Activated CD8-positive, alpha-beta T cell treated with anti-CD3 and anti-CD28 coated beads, Interleukin-2, amount 10 ng/mL, durations not matched to agents 7 days and 5 days (primary cell): ENCODE measurements around the gene PHF19. TPM values are rescaled to one million over a fixed set of nuclear protein-coding genes. Genes with fewer than 3 reads are reported as not detected.
A peak's percentile ranks its signal among the peaks of the same experiment; 100 is the strongest.

Source experiments
- ATAC-seq: fragments of 150-1000 bp; cut with Tn5 transposase; one replicate; pipeline ENCODE4 v1.10.0; 2021; ENCODE audit warnings: moderate library complexity
- CTCF ChIA-PET: fragments of 350-600 bp; sonication (Branson Sonifier 250); formaldehyde crosslinking; loops from one replicate; lab custom pipeline; 2021; ENCODE audit warnings: antibody characterized with exemption; lab: Charles Lee
- POLR2A ChIA-PET: fragments of 350-600 bp; sonication (Branson Sonifier 250); formaldehyde crosslinking; loops from one replicate; lab custom pipeline; 2021; ENCODE audit warnings: antibody characterized with exemption; lab: Charles Lee
- DNase-seq: peaks from one replicate; pipeline ENCODE4 v3.0.0-alpha.2; 2020
- H3K27ac Mint-ChIP-seq: one replicate; pipeline ENCODE4 v1.8.0; 2021; ENCODE audit warnings: mild to moderate bottlenecking, mixed read lengths
- H3K27me3 Mint-ChIP-seq: one replicate; pipeline ENCODE4 v1.8.0; 2021; ENCODE audit warnings: low read depth, mixed read lengths
- H3K36me3 Mint-ChIP-seq: one replicate; pipeline ENCODE4 v1.8.0; 2021; ENCODE audit warnings: low read depth, mixed read lengths
- H3K4me1 Mint-ChIP-seq: one replicate; pipeline ENCODE4 v1.8.0; 2021; ENCODE audit warnings: low read depth, mixed read lengths
- H3K4me3 Mint-ChIP-seq: one replicate; pipeline ENCODE4 v1.8.0; 2021; ENCODE audit warnings: mild to moderate bottlenecking, mixed read lengths
- H3K9me3 Mint-ChIP-seq: one replicate; pipeline ENCODE4 v1.8.0; 2022; ENCODE audit warnings: mixed read lengths; ENCODE audit not compliant: insufficient read depth
- total RNA-seq, 2 experiments: library from RNA; stranded (reverse); gene quantifications; one replicate each; pipeline ENCODE4 v1.2.3, GENCODE V29; 2021

The PHF19 gene
- total RNA-seq, 2 experiments from 2014 or later, result 273 to 290 TPM

DNA sequence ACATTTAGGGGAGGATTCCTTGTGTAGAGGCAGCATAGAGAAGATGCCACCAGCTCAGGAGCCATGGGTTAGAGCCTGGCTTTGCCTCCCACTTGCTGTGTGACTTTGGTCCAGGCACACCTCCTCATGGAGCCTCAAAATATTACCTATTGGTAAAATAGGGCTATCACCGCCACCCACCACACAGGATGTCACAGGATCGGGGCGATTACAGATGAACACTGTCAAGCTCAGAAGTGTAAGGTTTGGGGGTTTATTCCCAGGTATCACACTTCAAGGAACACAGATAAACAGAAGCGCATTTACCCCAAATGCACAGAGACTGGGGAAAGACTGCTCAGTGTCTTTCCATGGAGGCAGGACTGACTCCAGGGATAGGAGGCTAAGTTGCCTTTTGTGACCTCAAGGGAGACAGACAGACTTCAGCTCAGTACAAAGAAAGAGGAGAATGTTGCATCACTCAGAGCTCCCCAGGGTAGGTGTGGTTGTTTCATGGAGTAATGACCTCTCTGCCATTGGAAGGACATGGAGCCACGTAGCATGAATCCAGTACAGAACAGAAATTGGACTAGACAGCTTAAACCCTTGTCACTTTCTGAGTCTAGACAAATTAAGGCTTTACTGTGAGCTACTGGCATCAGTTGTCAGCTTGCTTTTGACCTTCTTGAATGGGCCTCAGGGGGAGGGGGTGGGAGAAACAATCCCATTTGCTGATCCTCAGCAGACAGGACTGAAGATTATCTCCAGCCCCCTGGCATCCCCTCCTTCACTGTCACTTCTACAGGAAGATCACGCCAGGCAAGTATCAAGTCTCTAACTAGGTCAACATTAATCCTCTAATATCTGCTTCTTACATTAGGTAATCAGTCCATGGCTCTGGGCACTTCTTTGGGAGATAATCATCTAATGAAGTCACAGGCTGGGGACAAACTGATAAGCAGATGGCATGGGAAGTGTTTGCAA, 43.1 kb upstream of the PHF19 start:
- ATAC-seq (peak; percentile 21), DNase-seq (no peak)
- ChIA-PET CTCF (interaction anchor here (0.7 to 2.8 kb wide), 12 partner anchors 9 to 74 kb away, joined by 3 to 9 read pairs (median 4); no protein-coding TSS in a partner anchor), POLR2A (interaction anchor here (0.5 to 15.6 kb wide), 13 partner anchors 9 to 194 kb away, joined by 3 to 344 read pairs (median 3); partner anchors contain the start of genes FBXW2 and PHF19)
- Mint-ChIP-seq H3K27me3 (no peaks in the 10 kb centered on the region), H3K27ac (peak overlapping the region; percentile 95), H3K36me3 (peaks cover 94% of the 10 kb centered on the region), H3K9me3 (peaks cover 5% of the 10 kb centered on the region), H3K4me1 (peaks cover 94% of the 10 kb centered on the region), H3K4me3 (peak overlapping the region; percentile 90)

DNA sequence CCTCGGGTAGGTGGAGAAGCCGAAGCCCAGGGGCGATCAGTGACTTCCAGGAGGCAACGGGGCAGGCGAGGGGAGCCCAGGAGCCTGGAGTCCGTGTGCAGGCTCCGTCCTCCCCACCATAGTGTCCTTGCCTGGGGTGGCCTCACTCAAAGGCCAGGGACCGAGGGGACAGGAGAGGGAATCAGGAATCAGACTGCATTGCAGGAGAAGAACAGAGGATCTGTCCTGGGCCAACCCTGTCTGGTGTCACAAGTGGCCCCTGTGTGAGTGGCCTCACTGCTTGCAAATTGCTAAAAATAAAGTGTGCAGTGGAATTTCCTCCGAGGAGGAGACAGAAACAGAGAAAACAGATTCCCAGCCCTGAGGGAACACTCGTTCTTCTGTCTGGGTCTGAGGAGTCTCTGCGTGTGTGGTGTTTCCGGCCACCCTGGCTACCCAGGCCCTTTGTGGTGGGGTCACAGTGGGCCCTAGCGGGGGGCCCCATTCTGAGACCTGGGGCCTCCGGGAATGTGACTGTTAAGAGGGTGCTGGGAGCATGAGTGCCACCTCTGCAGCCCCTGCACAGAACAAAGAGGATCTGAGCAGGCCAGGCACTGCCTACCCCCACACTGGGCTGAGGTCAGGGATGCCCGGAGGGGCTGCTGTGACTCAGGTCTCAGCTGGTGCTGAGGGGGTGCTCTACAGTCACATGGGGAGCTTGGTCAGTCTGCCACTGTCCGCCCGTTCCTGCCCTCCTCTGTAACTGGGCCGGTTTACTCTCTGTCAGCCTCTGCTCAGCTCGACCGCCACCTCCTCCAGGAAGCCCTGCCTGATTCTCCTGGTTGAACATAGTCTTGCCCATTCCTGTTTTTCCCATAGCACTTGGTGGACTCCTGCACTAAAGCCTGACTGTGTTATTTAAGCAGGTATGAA, 42.2 kb upstream of the PHF19 start:
- Mint-ChIP-seq H3K27me3 (no peaks in the 10 kb centered on the region), H3K4me1 (peaks cover 95% of the 10 kb centered on the region), H3K9me3 (peaks cover 5% of the 10 kb centered on the region), H3K36me3 (peaks cover 93% of the 10 kb centered on the region), H3K27ac (peak overlapping the region; percentile 95), H3K4me3 (peak overlapping the region; percentile 90)
- ATAC-seq (no peak), DNase-seq (no peak)
- POLR2A ChIA-PET, result interaction anchor here (0.6 to 15.6 kb wide), 9 partner anchors 8 to 126 kb away, joined by 3 to 344 read pairs (median 6); partner anchors contain the start of genes FBXW2 and PHF19
- CTCF ChIA-PET, result interaction anchor here (0.8 to 2.6 kb wide), 8 partner anchors 12 to 73 kb away, joined by 3 to 9 read pairs (median 4); no protein-coding TSS in a partner anchor

DNA sequence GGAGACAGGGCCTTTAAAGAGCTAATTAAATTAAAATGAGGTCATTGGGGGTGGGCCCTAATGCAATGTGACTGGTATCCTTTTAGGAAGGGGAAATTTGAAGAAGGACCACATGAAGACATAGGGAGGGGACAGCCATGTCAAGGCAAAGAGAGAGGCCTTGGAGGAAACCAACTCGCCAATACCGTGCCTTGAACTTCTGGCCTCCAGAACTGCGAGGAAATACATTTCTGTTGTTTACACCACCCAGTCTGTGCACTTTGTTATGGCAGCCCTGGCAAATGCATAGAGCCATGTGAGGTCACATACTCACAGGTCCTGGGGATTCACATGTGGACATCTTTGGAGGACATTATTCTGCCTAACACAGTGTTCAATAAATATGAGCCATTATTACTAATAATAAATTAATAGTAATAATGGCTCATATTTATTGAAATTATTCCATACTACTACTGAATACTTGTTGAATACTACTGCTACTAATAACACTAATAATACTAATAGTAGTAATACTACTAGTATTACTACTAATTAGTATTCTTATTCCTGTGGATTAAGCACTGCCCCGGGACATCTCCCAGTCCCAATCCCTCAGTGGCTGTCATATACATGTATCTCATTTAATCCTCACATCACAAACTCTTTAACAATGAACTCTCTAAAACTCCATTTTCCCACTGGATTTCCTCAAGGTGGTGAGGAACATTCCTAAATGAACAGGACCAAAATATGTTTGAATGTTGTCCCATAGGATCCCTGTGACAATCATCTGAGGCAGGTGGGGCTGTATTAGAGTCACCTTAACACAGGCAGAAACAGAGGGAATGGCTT, 41.2 kb upstream of the PHF19 start:
- CTCF ChIA-PET, result interaction anchor here (0.7 kb wide), 1 partner anchor 10 kb away, joined by 4 read pairs; no protein-coding TSS in a partner anchor
- peak overlapping the region; percentile 82 for H3K27ac Mint-ChIP-seq
- H3K9me3 Mint-ChIP-seq, result peaks cover 5% of the 10 kb centered on the region
- POLR2A ChIA-PET, result interaction anchor here (1.8 to 12.2 kb wide), 6 partner anchors 9 to 41 kb away, joined by 6 to 205 read pairs (median 24); partner anchors contain the start of genes PHF19 and TRAF1
- ATAC-seq (no peak), DNase-seq (no peak)
- peaks cover 90% of the 10 kb centered on the region for H3K4me1 Mint-ChIP-seq
- no peaks in the 10 kb centered on the region for H3K27me3 Mint-ChIP-seq
- peaks cover 93% of the 10 kb centered on the region for H3K36me3 Mint-ChIP-seq
- H3K4me3 Mint-ChIP-seq, result peak overlapping the region; percentile 36

DNA sequence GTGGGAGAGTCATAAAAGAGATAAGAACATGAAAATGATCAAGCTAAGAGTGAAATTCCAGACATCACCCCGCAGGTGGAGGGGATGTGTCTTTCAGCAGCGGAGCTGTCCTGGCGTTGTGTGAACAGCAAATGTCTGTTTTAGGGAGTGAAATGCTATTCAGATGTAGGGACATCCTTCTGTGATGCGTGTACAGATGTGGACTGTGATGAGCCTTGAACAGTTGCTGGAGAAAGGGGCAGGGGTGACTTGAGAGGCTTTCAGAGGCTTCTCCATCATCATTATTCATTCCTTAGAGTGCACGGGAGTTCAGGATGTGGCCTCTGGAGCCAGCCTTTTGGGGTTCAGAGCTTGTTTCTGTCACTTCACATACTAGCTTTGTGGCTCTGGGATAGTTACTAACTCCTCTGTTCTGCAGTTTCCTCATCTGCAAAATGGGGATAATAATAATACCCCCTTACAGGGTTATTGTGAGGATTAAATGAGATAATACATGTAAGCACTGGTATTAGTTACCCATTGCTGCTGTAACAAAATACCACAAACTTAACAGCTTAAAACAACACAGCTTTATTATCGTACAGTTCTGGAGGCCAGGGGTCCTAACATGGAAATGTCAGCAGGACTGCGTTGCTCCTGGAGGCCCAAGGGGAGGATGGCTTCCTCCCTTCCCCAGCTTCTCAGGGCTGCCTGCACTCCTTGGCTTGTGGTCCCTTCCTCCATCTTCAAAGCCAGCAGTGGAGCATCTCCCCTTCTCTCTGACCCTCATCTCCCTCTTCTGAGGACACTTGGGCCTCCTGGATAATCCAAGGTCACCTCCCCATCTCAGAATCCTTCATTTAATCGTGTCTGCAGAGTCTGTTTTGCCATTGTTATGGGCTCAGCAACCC, 40.2 kb upstream of the PHF19 start:
- ChIA-PET CTCF (interaction anchor here (0.7 to 3.6 kb wide), 9 partner anchors 9 to 161 kb away, joined by 3 to 26 read pairs (median 7); partner anchors contain the start of gene TRAF1), POLR2A (interaction anchor here (0.8 to 12.2 kb wide), 10 partner anchors 10 to 50 kb away, joined by 3 to 119 read pairs (median 8); partner anchors contain the start of genes PHF19 and TRAF1)
- H3K27ac Mint-ChIP-seq, result peak overlapping the region; percentile 80

DNA sequence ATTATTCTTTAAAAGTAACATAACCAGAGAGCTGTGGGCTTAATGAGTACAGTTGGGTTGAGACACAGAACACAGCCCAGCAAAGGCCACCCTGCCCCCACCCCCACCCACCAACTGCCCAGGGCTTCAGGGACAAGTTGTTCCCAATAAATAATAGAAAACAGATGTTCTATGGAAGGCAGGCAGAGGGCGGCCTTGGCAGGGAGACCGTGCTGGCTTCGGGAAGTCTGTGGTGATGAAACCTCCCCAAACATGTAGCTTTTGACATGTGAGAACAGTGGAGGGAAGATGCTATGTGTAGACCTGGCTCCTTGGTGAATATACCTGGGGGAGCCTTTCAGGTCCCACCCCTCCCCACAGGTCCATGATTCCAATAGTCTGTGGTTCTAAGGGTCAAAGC, 39.6 kb upstream of the PHF19 start:
- ChIA-PET POLR2A (interaction anchor here (1.0 to 12.2 kb wide), 12 partner anchors 11 to 49 kb away, joined by 3 to 119 read pairs (median 7); partner anchors contain the start of genes PHF19 and TRAF1), CTCF (interaction anchor here (0.7 to 3.6 kb wide), 14 partner anchors 10 to 160 kb away, joined by 3 to 26 read pairs (median 4); partner anchors contain the start of gene TRAF1)
- ATAC-seq, result no peak
- Mint-ChIP-seq H3K36me3 (peaks cover 92% of the 10 kb centered on the region), H3K27me3 (no peaks in the 10 kb centered on the region), H3K4me3 (peak overlapping the region; percentile 34), H3K9me3 (peaks cover 5% of the 10 kb centered on the region), H3K4me1 (peaks cover 86% of the 10 kb centered on the region), H3K27ac (peak overlapping the region; percentile 80)
- DNase-seq, result no peak

More for the DNA sequence above, 40.2 kb upstream of the PHF19 start:
- Mint-ChIP-seq H3K4me3 (peak overlapping the region; percentile 34), H3K27me3 (no peaks in the 10 kb centered on the region), H3K36me3 (peaks cover 93% of the 10 kb centered on the region), H3K4me1 (peaks cover 87% of the 10 kb centered on the region), H3K9me3 (peaks cover 5% of the 10 kb centered on the region)
- DNase-seq, result no peak
- ATAC-seq, result no peak

DNA sequence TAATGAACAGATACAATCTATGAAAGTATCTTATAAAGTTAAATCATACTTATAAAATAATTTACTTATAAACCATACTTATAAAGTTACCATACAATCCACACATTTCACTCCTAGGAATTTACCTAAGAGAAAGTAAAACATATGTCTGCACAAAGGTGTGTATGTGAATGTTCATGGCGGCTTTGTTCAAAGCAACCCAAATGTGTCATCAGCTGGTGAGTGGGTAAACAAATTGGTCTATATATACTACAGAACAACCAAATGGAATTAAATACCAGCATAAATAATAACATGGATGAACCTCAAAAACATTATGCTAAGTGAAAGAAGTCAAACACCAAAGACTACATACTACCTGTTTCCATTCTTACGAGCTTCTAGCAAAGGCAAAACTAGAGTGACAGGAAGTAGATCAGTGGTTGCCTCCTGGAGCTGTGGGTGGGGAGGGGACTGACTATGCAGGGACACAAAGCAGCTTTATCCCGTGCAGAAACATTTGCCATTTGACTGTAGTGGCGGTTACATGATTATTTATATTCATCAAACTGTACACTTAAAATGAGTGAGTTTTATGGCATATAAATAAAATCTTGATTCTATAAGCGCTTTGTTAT, 39.0 kb upstream of the PHF19 start:
- ChIA-PET CTCF (interaction anchor here (0.7 to 3.6 kb wide), 13 partner anchors 10 to 160 kb away, joined by 3 to 26 read pairs (median 5); partner anchors contain the start of gene TRAF1), POLR2A (interaction anchor here (1.0 to 12.2 kb wide), 12 partner anchors 11 to 48 kb away, joined by 3 to 119 read pairs (median 7); partner anchors contain the start of genes PHF19 and TRAF1)
- no peaks in the 10 kb centered on the region for H3K27me3 Mint-ChIP-seq
- peak; percentile 81 for ATAC-seq
- peaks cover 92% of the 10 kb centered on the region for H3K36me3 Mint-ChIP-seq
- peak overlapping the region; percentile 51 for H3K4me3 Mint-ChIP-seq
- peaks cover 86% of the 10 kb centered on the region for H3K4me1 Mint-ChIP-seq
- H3K9me3 Mint-ChIP-seq, result peaks cover 5% of the 10 kb centered on the region
- H3K27ac Mint-ChIP-seq, result peak overlapping the region; percentile 83
- DNase-seq, result peak; percentile 73

DNA sequence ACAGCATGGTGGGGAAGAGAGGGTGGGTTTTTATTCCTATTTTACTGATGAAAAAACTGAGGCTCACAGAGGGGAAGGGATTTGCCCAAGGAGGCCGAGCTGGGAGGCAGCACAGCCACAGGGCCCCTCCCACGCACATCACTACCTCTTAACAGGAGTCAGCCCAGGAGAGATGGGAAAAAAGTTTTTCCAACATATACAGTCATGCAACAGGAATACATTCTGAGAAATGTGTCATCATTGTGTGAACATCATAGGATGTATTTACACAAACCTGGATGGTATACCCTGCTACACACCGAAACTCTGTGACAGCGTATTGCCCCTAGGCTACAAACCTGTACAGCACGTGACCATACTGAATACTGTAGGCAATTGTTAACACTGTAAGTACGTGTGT, 38.0 kb upstream of the PHF19 start:
- DNase-seq, result no peak
- Mint-ChIP-seq H3K9me3 (peaks cover 5% of the 10 kb centered on the region), H3K4me3 (no peak overlapping the region), H3K27me3 (no peaks in the 10 kb centered on the region), H3K4me1 (peaks cover 86% of the 10 kb centered on the region), H3K36me3 (peaks cover 92% of the 10 kb centered on the region), H3K27ac (peak overlapping the region; percentile 63)
- ATAC-seq, result no peak
- ChIA-PET CTCF (interaction anchor here (3.0 to 3.6 kb wide), 2 partner anchors 11 to 21 kb away, joined by 20 to 26 read pairs; partner anchors contain the start of gene TRAF1), POLR2A (interaction anchor here (0.9 to 12.2 kb wide), 7 partner anchors 8 to 38 kb away, joined by 3 to 119 read pairs (median 13); partner anchors contain the start of genes PHF19 and TRAF1)

DNA sequence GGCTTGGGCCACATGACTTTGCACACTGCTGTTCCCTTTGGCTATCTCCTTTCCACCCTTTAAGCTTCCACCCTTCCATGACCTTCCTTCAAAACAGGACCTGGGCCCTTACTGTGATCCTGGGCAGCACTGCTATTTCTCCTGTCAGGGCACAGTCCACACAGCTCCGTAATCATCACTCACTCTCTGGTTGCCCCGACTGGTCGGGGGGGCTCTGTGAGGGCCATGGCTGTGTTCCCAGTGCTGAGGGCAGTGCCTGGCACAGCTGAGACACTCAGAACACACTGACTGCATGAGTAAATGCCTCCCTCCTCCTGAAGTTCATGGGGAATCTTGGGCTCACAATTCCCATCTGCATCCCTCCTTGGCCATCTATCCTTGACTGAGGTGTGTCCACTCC, 37.4 kb upstream of the PHF19 start:
- ATAC-seq, result no peak
- Mint-ChIP-seq H3K9me3 (peaks cover 5% of the 10 kb centered on the region), H3K36me3 (peaks cover 92% of the 10 kb centered on the region), H3K27ac (peak overlapping the region; percentile 63), H3K27me3 (no peaks in the 10 kb centered on the region), H3K4me3 (no peak overlapping the region), H3K4me1 (peaks cover 86% of the 10 kb centered on the region)
- no peak for DNase-seq
- ChIA-PET CTCF (interaction anchor here (3.6 kb wide), 1 partner anchor 12 kb away, joined by 26 read pairs; the partner anchor contains the start of gene TRAF1), POLR2A (interaction anchor here (0.9 to 12.2 kb wide), 4 partner anchors 9 to 23 kb away, joined by 3 to 119 read pairs (median 4); partner anchors contain the start of gene TRAF1)
